WTC11 (cell line): ENCODE results near the gene PDZD7. TPM values are rescaled to one million over a fixed set of nuclear protein-coding genes. Genes with fewer than 3 reads are reported as not detected.
"Not testable (repeated sequence)": the region's sequence is repeated elsewhere in the genome, so short reads cannot be mapped to it uniquely, and the experiment has no call there.

Experiments
- ATAC-seq: fragments of 200-7000 bp; cut with Tn5 transposase; 2 replicates; pipeline ENCODE4 v1.10.0; 2021; ENCODE audit warnings: mild to moderate bottlenecking, moderate library complexity
- CTCF ChIA-PET: fragments of 300-600 bp; sonication (Branson Sonifier 250); formaldehyde crosslinking; loops from one replicate; lab custom pipeline; 2021; ENCODE audit warnings: antibody characterized with exemption; lab: Charles Lee
- POLR2A ChIA-PET: fragments of 350-600 bp; sonication (Branson Sonifier 250); formaldehyde crosslinking; loops from one replicate; lab custom pipeline; 2021; ENCODE audit warnings: antibody characterized with exemption; lab: Charles Lee
- DNase-seq: peaks from one replicate; pipeline ENCODE4 v3.0.0; 2021; ENCODE audit warnings: low spot score
- H3K27ac Mint-ChIP-seq: 2 replicates; pipeline ENCODE4 v1.8.0; 2021; ENCODE audit warnings: mixed read lengths
- H3K27me3 Mint-ChIP-seq: 2 replicates; pipeline ENCODE4 v1.8.0; 2021; ENCODE audit warnings: low read depth, mild to moderate bottlenecking, moderate library complexity, mixed read lengths
- H3K36me3 Mint-ChIP-seq: 2 replicates; pipeline ENCODE4 v1.8.0; 2021; ENCODE audit warnings: mixed read lengths
- H3K4me1 Mint-ChIP-seq: 2 replicates; pipeline ENCODE4 v1.8.0; 2022; ENCODE audit warnings: mixed read lengths
- H3K4me3 Mint-ChIP-seq: 2 replicates; pipeline ENCODE4 v1.8.0; 2021; ENCODE audit warnings: mild to moderate bottlenecking, moderate library complexity, mixed read lengths
- H3K9me3 Mint-ChIP-seq: 2 replicates; pipeline ENCODE4 v1.8.0; 2021; ENCODE audit warnings: mixed read lengths
- ATF6 ChIP-seq: sonication (generic); formaldehyde crosslinking; IDR thresholded peaks from 2 replicates; pipeline ENCODE4 v1.8.1; 2023; ENCODE audit warnings: mild to moderate bottlenecking, missing genetic modification reagents
- CDX4 ChIP-seq: fragments of 250-450 bp; sonication (Bioruptor Pico); IDR thresholded peaks from 2 replicates; pipeline ENCODE4 v1.9.0; 2021; ENCODE audit warnings: moderate library complexity, mild to moderate bottlenecking, inconsistent platforms, borderline replicate concordance
- E2F4 ChIP-seq: sonication (generic); formaldehyde crosslinking; IDR thresholded peaks from 2 replicates; pipeline ENCODE4 v1.8.1; 2022; ENCODE audit warnings: low read depth, mild to moderate bottlenecking, moderate library complexity, missing genetic modification reagents, borderline replicate concordance
- ELF4 ChIP-seq: sonication (generic); formaldehyde crosslinking; IDR thresholded peaks from 2 replicates; pipeline ENCODE4 v1.8.1; 2022; ENCODE audit warnings: low read depth, mild to moderate bottlenecking, moderate library complexity, missing genetic modification reagents
- FOXP1 ChIP-seq: sonication (generic); formaldehyde crosslinking; IDR thresholded peaks from 2 replicates; pipeline ENCODE4 v1.8.0; 2022; ENCODE audit warnings: missing genetic modification reagents, mild to moderate bottlenecking, moderate library complexity, borderline replicate concordance
- GRHL2 ChIP-seq: fragments of 250-450 bp; sonication (Bioruptor Pico); IDR thresholded peaks from 2 replicates; pipeline ENCODE4 v1.8.0; 2022; ENCODE audit warnings: mild to moderate bottlenecking, moderate library complexity; ENCODE audit not compliant: insufficient replicate concordance, severe bottlenecking
- HMGA2 ChIP-seq: fragments of 250-450 bp; sonication (Bioruptor Pico); IDR thresholded peaks from 2 replicates; pipeline ENCODE4 v1.4.0; 2021; ENCODE audit warnings: mild to moderate bottlenecking, moderate library complexity
- IRF2 ChIP-seq: sonication (generic); formaldehyde crosslinking; IDR thresholded peaks from 2 replicates; pipeline ENCODE4 v1.8.0; 2022; ENCODE audit warnings: low read depth, missing genetic modification reagents, borderline replicate concordance
- NFYB ChIP-seq: sonication (generic); formaldehyde crosslinking; conservative IDR thresholded peaks from 2 replicates; pipeline ENCODE4 v1.8.0; 2022; ENCODE audit warnings: low read depth, missing genetic modification reagents
- NR1H2 ChIP-seq: sonication (generic); formaldehyde crosslinking; IDR thresholded peaks from 2 replicates; pipeline ENCODE4 v1.9.0; 2021; ENCODE audit warnings: mild to moderate bottlenecking, moderate library complexity, missing genetic modification reagents
- SP1 ChIP-seq: sonication (generic); formaldehyde crosslinking; conservative IDR thresholded peaks from 2 replicates; pipeline ENCODE4 v1.8.1; 2022; ENCODE audit warnings: missing genetic modification reagents
- TP53 ChIP-seq: sonication (generic); formaldehyde crosslinking; IDR thresholded peaks from 2 replicates; pipeline ENCODE4 v1.8.1; 2023; ENCODE audit warnings: mild to moderate bottlenecking, missing genetic modification reagents
- ZNF219 ChIP-seq: sonication (generic); formaldehyde crosslinking; IDR thresholded peaks from 2 replicates; pipeline ENCODE4 v1.8.0; 2023; ENCODE audit warnings: missing genetic modification reagents, mild to moderate bottlenecking, borderline replicate concordance
- ZNF263 ChIP-seq: sonication (generic); formaldehyde crosslinking; IDR thresholded peaks from 2 replicates; pipeline ENCODE4 v1.8.1; 2022; ENCODE audit warnings: low read depth, mild to moderate bottlenecking, moderate library complexity, missing genetic modification reagents
- ZNF281 ChIP-seq: sonication (generic); formaldehyde crosslinking; IDR thresholded peaks from 2 replicates; pipeline ENCODE4 v1.8.0; 2023; ENCODE audit warnings: mild to moderate bottlenecking, missing genetic modification reagents
- total RNA-seq: library from RNA; stranded (reverse); gene quantifications from 3 replicates; pipeline ENCODE4 v1.2.3, GENCODE V29; 2021
- TF ChIP-seq, protein P1 (sequence below): sonication (generic); formaldehyde crosslinking; IDR thresholded peaks from 2 replicates; pipeline ENCODE4 v1.8.1; 2023; ENCODE audit warnings: mild to moderate bottlenecking, missing genetic modification reagents, borderline replicate concordance

The PDZD7 gene
- total RNA-seq, 1 experiment from 2014 or later: 2.6 TPM

DNA sequence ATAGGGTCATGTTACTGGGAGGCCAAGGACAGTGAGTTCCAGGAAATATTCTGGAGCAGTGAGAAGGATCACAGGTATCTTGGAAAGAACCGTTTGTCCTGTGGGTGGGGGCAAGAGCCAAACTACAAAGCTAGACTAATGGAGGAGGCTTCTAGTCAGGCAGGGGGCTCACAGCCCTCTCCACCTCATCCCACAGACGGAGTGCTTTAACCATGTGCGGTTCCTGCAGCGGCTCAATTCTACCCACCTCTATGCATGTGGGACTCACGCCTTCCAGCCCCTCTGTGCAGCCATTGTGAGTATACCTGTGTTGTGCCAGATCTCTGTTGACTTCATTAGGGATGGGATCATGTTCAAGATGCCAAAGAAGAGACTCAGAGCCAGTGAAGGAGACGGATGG is 53.5 kb downstream of the PDZD7 start (continued):
- TF ChIP-seq, protein P1, sequence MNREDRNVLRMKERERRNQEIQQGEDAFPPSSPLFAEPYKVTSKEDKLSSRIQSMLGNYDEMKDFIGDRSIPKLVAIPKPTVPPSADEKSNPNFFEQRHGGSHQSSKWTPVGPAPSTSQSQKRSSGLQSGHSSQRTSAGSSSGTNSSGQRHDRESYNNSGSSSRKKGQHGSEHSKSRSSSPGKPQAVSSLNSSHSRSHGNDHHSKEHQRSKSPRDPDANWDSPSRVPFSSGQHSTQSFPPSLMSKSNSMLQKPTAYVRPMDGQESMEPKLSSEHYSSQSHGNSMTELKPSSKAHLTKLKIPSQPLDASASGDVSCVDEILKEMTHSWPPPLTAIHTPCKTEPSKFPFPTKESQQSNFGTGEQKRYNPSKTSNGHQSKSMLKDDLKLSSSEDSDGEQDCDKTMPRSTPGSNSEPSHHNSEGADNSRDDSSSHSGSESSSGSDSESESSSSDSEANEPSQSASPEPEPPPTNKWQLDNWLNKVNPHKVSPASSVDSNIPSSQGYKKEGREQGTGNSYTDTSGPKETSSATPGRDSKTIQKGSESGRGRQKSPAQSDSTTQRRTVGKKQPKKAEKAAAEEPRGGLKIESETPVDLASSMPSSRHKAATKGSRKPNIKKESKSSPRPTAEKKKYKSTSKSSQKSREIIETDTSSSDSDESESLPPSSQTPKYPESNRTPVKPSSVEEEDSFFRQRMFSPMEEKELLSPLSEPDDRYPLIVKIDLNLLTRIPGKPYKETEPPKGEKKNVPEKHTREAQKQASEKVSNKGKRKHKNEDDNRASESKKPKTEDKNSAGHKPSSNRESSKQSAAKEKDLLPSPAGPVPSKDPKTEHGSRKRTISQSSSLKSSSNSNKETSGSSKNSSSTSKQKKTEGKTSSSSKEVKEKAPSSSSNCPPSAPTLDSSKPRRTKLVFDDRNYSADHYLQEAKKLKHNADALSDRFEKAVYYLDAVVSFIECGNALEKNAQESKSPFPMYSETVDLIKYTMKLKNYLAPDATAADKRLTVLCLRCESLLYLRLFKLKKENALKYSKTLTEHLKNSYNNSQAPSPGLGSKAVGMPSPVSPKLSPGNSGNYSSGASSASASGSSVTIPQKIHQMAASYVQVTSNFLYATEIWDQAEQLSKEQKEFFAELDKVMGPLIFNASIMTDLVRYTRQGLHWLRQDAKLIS (CRISPR knock-in tag): no peak
- no peak for TF ChIP-seq ELF4
- TF ChIP-seq TP53 (CRISPR knock-in tag): no peak
- no peak for TF ChIP-seq NR1H2 (CRISPR knock-in tag)
- no peak for TF ChIP-seq CDX4 (CRISPR knock-in tag)
- TF ChIP-seq GRHL2 (CRISPR knock-in tag): no peak
- no peak for TF ChIP-seq IRF2 (CRISPR knock-in tag)
- no peak for TF ChIP-seq HMGA2 (CRISPR knock-in tag)
- TF ChIP-seq, all 79 proteins: peak for 0

DNA sequence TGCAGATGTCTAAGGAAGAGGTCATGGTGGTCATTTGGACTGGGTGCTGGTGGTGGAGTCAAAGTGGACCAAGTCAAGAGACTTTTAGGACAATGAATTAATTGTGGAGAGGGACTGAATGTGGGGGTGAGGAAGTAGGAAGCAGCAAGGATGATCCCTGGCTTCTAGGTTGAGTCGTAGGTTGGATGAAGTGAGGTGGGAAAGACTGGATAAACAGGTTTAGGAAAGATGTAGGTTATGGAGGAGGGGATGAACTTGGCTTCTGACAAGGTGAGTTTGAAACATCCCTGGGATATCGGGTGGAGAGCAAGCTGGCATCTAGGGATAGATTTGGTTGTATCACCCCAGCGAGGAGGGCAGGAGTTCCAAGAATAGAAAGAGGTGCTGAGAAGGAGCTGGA is 54.0 kb downstream of the PDZD7 start:
- Mint-ChIP-seq H3K4me3 (no peak overlapping the region), H3K9me3 (no peaks in the 10 kb centered on the region)
- POLR2A ChIA-PET: no interaction called here
- TF ChIP-seq NFYB (CRISPR knock-in tag): no peak
- TF ChIP-seq ATF6 (CRISPR knock-in tag): no peak
- TF ChIP-seq ZNF219: no peak
- no peak for TF ChIP-seq ZNF281
- TF ChIP-seq ZNF263 (CRISPR knock-in tag): no peak
- TF ChIP-seq FOXP1 (CRISPR knock-in tag): no peak
- TF ChIP-seq SP1: no peak
- TF ChIP-seq E2F4 (CRISPR knock-in tag): no peak
- TF ChIP-seq, all 79 proteins: peak for 0
- H3K27me3 Mint-ChIP-seq: no peaks in the 10 kb centered on the region; the same call in 1 of the 2 replicates
- peaks cover 9% of the 10 kb centered on the region for H3K4me1 Mint-ChIP-seq
- 0 out of 2 replicates have a peak, but pooled peaks cover 3% of the 10 kb centered on the region for H3K36me3 Mint-ChIP-seq
- no peak for ATAC-seq
- no peak for DNase-seq
- H3K27ac Mint-ChIP-seq: no peak overlapping the region
- CTCF ChIA-PET: interaction anchor here (0.6 kb wide), 1 partner anchor 1117 kb away, joined by 3 read pairs; no protein-coding TSS in a partner anchor

- H3K9me3 Mint-ChIP-seq, POLR2A ChIA-PET, H3K27me3 Mint-ChIP-seq, H3K27ac Mint-ChIP-seq, H3K36me3 Mint-ChIP-seq, H3K4me3 Mint-ChIP-seq, DNase-seq, ATAC-seq: not testable (repeated sequence)
- CTCF ChIA-PET: interaction anchor here (1.5 kb wide), 1 partner anchor 36 kb away, joined by 5 read pairs; no protein-coding TSS in a partner anchor
- H3K4me1 Mint-ChIP-seq: peaks cover 24% of the 10 kb centered on the region
These were observed 55.5 kb downstream of the PDZD7 start for GRCh38 chr10:100975397-100975796.
